Body of pancreas (tissue), 4 donors: ENCODE data around the gene GIT2. TPM values are rescaled to one million over a fixed set of nuclear protein-coding genes. Genes with fewer than 3 reads are reported as not detected.
"Not testable (repeated sequence)": the region's sequence is repeated elsewhere in the genome, so short reads cannot be mapped to it uniquely, and the experiment has no call there.

ENCODE experiments used
- ATAC-seq: fragments of 150-250 bp; one replicate; pipeline ENCODE4 v1.9.1; 2016
- DNase-seq, 4 donors: peaks; one replicate each; pipeline ENCODE4 v3.0.0-alpha.2; 2019
- H3K27ac ChIP-seq, 4 donors: fragments of 200-600 bp; sonication (generic); 1 replicate in 3 of 4; 2 replicates in 1 of 4; pipeline versions ENCODE4 v1.5.1 to v1.6.1; 2016 to 2019; ENCODE audit warnings: mild to moderate bottlenecking in 1 of 4, mixed read lengths in 1 of 4, moderate library complexity in 1 of 4
- H3K27me3 ChIP-seq, 2 donors: fragments of 200-600 bp; sonication (generic); one replicate each; pipeline ENCODE4 v1.6.0; 2016; ENCODE audit warnings: mild to moderate bottlenecking in 1 of 2
- H3K36me3 ChIP-seq, 2 donors: fragments of 200-600 bp; sonication (generic); replicated peaks in 1 of 2; 2 replicates each; pipeline ENCODE4 v1.5.1; 2016; ENCODE audit warnings: low read depth in 2 of 2; ENCODE audit not compliant: insufficient read depth in 1 of 2
- H3K4me1 ChIP-seq: fragments of 200-600 bp; sonication (generic); one replicate; pipeline ENCODE4 v1.6.0; 2016
- H3K4me3 ChIP-seq, 2 donors: fragments of 200-600 bp; sonication (generic); 1 replicate in 1 of 2; 2 replicates in 1 of 2; pipeline ENCODE4 v1.5.1; 2016 to 2019
- H3K9me3 ChIP-seq, 3 donors: fragments of 200-600 bp; sonication (generic); 1 replicate in 2 of 3; 2 replicates in 1 of 3; pipeline ENCODE4 v1.5.1; 2016
- POLR2A ChIP-seq, 3 donors: fragments of 450-650 bp; IDR thresholded peaks; one replicate each; pipeline ENCODE4 v1.6.1; 2016; ENCODE audit warnings: antibody characterized with exemption in 3 of 3, mild to moderate bottlenecking in 2 of 3
- WGBS, 2 donors: methylation state at CpG; one replicate each; pipeline ENCODE4 v1.1.5; 2017; 5-methylcytosine and 5-hydroxymethylcytosine counted together
- intact Hi-C: fragments of 100-400 bp; cut with DNase I; formaldehyde crosslinking; loops from one replicate; pipeline ENCODE4 v1.15.1; 2023
- total RNA-seq, 2 donors: library from RNA; depleted of rRNA; stranded (reverse); fragments of >200 nt; gene quantifications; one replicate each; pipeline ENCODE4 v1.1.0, GENCODE V29; 2016
- TF ChIP-seq, protein P1 (sequence below), 7 experiments: fragments of 450-650 bp in 4 of 7; fragments of 200-600 bp in 3 of 7; sonication (generic) in 3 of 7; IDR thresholded peaks; one replicate each; pipeline ENCODE4 v1.5.1; 2016 to 2019; ENCODE audit warnings: antibody characterized with exemption in 7 of 7

The GIT2 gene
- total RNA-seq, 2 donors from 2014 or later = 44.4 to 50.1 TPM

DNA sequence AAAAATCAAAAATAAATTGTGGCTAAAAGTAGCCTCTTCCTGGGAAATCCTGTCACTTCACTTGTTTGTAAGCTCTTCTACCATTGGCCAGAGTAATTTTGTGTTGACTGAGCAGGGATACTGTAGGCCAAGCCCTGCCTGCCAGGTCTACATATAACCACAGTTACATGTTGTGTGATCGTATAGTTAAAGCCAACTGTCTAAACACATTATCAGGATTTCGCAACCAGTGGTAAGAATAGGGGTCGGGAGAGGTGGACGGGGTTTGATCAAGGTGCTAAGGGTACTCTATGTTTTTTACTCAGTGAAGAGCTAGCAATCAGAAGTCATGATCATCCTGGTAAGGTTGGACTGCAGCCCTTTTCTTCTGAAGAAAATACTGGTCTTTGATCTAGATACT is 16.5 kb upstream of the GIT2 start:
- Histone ChIP-seq H3K9me3 (no peaks in the 10 kb centered on the region), H3K4me3 (no peak overlapping the region), H3K27me3 (no peaks in the 10 kb centered on the region), H3K36me3 (peaks cover 4 to 10% of the 10 kb centered on the region in 2 donors), H3K27ac (no peak overlapping the region), H3K4me1 (no peaks in the 10 kb centered on the region)
- DNase-seq (no peak), ATAC-seq (no peak)
- WGBS, 2 donors = 79 to 80% methylated on average over 4 of the region's 4 CpGs
- TF ChIP-seq POLR2A (IDR thresholded peaks at IDR 0.05) = no peak
- TF ChIP-seq, protein P1, sequence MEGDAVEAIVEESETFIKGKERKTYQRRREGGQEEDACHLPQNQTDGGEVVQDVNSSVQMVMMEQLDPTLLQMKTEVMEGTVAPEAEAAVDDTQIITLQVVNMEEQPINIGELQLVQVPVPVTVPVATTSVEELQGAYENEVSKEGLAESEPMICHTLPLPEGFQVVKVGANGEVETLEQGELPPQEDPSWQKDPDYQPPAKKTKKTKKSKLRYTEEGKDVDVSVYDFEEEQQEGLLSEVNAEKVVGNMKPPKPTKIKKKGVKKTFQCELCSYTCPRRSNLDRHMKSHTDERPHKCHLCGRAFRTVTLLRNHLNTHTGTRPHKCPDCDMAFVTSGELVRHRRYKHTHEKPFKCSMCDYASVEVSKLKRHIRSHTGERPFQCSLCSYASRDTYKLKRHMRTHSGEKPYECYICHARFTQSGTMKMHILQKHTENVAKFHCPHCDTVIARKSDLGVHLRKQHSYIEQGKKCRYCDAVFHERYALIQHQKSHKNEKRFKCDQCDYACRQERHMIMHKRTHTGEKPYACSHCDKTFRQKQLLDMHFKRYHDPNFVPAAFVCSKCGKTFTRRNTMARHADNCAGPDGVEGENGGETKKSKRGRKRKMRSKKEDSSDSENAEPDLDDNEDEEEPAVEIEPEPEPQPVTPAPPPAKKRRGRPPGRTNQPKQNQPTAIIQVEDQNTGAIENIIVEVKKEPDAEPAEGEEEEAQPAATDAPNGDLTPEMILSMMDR (IDR thresholded peaks at IDR 0.05) = no peak
- intact Hi-C loops = no loop called here

DNA sequence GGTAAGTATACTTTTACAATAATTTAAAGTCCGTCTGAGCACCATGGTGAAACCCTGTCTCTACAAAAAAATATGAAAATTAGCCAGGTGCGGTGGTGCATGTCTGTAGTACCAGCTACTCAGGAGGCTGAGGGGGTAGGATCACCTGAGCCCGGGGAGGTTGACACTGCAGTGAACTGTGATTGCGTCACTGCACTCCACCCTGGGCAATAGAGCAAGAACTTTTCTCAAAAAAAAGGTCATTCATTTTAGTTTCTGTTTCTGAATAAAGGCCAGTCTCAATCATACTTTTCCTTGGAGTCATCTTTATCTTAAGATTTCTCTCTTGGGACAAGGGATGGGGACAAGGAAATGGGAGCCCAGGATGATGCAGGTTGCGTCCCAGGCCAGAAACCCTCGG is 16.0 kb upstream of the GIT2 start:
- intact Hi-C loops = no loop called here
- ATAC-seq = no peak
- peaks cover 4 to 10% of the 10 kb centered on the region in 2 donors for H3K36me3 ChIP-seq
- no peak overlapping the region for H3K4me3 ChIP-seq
- 84 to 89% methylated on average over 6 of the region's 6 CpGs for WGBS, 2 donors
- TF ChIP-seq, protein P1 (IDR thresholded peaks at IDR 0.05) = no peak
- TF ChIP-seq POLR2A (IDR thresholded peaks at IDR 0.05) = no peak
- H3K4me1 ChIP-seq = no peaks in the 10 kb centered on the region
- no peak for DNase-seq
- no peaks in the 10 kb centered on the region for H3K27me3 ChIP-seq
- H3K27ac ChIP-seq = no peak overlapping the region
- no peaks in the 10 kb centered on the region for H3K9me3 ChIP-seq

DNA sequence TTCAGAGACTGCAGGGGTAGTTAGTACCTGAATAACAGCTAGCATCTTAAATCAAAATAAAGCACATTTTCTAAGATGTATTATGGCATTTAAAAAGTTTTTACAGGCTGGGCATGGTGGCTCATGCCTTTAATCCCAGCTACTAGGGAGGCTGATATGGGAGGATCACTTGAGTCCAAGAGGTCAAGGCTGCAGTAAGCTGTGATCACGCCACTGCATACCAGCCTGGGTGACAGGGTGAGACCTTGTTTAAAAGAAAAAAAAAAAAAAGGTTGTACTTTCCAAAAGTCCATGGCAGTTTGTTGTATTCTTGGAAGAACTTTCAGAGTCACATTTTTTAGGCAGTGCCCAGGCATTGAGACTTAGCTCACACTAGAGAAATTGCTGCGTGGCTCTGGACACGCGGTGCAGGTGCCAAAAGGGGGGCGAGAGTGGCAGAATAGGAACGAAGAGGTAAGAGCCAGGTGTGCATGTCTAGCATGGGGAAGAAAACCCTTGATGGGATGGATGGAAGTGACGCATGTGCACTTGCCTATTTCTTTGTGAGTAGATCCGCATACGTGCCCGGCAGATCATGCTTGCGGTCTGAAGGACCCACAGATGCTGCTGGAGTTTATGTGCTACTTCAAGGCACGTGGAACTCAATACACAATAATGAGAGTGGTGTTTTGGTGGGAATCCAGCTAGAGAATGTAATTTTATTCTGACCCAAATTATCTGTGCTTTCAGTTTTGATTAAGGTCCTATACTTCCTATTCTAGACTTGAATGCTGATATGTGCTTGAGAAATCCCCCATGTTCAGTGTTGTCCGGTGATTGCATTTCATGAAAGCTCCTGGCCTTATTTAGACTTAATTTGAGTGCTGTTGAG is 14.9 kb upstream of the GIT2 start:
- DNase-seq (no peak), ATAC-seq (no peak)
- Histone ChIP-seq H3K4me3 (no peak overlapping the region), H3K27ac (no peak overlapping the region), H3K27me3 (no peaks in the 10 kb centered on the region), H3K4me1 (no peaks in the 10 kb centered on the region), H3K36me3 (peaks cover 4 to 10% of the 10 kb centered on the region in 2 donors), H3K9me3 (no peaks in the 10 kb centered on the region)
- 79 to 80% methylated on average over 13 of the region's 13 CpGs for WGBS, 2 donors
- intact Hi-C loops = no loop called here
- no peak for TF ChIP-seq POLR2A (IDR thresholded peaks at IDR 0.05)
- TF ChIP-seq, protein P1 (IDR thresholded peaks at IDR 0.05) = no peak

DNA sequence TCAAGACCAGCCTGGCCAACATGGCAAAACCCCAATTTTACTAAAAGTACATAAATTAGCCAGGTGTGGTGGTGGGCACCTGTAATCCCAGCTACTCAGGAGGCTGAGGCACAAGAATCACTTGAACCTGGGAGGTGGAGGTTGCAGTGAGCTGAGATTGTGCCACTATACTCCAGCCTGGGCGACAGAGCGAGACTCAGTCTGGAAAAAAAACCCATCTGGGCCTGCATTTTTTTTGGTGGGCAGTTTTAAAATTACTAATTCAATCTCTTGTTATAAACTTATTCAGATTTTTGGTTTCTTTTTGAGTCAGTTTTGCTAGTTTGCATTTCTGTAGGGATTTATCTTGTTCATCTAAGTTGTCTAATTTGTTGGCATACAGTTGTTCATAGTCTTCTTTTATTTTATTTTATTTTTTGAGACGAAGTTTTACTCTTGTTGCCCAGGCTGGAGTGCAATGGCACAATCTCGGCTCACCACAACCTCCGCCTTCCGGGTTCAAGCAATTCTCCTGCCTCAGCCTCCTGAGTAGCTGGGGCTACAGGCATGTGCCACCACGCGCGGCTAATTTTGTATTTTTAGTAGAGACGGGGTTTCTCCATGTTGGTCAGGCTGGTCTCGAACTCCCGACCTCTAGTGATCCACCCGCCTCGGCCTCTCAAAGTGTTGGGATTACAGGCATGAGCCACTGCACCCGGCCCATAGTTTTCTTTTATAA is 12.7 kb upstream of the GIT2 start:
- H3K9me3 ChIP-seq, H3K27me3 ChIP-seq, H3K27ac ChIP-seq, ATAC-seq, H3K36me3 ChIP-seq, intact Hi-C loops, DNase-seq, H3K4me1 ChIP-seq, H3K4me3 ChIP-seq: not testable (repeated sequence)
- WGBS, 2 donors = 91 to 93% methylated on average over 13 to 15 of the region's 15 CpGs

DNA sequence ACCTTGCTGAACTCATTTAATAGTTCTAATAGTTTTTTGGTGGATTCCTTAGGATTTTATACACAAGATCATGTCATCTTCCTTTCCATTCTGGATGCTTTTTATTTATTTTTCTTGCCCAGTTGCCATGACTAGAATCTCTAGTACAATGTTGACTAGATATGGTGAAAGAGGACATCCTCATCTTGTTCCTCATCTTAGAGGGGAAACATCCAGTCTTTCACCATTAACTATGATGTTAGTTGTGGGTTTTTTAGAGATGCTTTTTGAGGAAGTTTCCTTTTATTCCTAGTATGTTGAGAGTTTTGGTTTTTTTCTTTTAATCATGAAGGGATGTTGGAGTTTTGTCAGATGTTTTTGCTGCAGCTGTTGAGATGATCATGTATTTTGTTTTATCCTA is 11.7 kb upstream of the GIT2 start:
- Histone ChIP-seq H3K36me3 (no peaks in the 10 kb centered on the region), H3K4me1 (peaks cover 8% of the 10 kb centered on the region), H3K27me3 (no peaks in the 10 kb centered on the region), H3K4me3 (no peak overlapping the region), H3K9me3 (no peaks in the 10 kb centered on the region), H3K27ac (no peak overlapping the region)
- ATAC-seq = no peak
- no peak for DNase-seq
- no peak for TF ChIP-seq POLR2A (IDR thresholded peaks at IDR 0.05)
- TF ChIP-seq, protein P1 (IDR thresholded peaks at IDR 0.05) = no peak
- intact Hi-C loops = no loop called here
